OCI-LY3 (cell line): ENCODE data around the gene CNIH3.

Source experiments
- EZH2phosphoT487 ChIP-seq: fragments of 200-600 bp; shearing (Covaris generic); IDR thresholded peaks from 2 replicates; pipeline ENCODE4 v1.6.1; 2018; ENCODE audit warnings: antibody characterized with exemption, mixed run types, low read depth
- TF ChIP-seq, protein P1 (sequence below): fragments of 200-600, 300-600 bp; sonication (generic); IDR thresholded peaks from 2 replicates; pipeline ENCODE4 v1.5.1; 2014; ENCODE audit warnings: antibody characterized with exemption, low read length, low read depth

DNA sequence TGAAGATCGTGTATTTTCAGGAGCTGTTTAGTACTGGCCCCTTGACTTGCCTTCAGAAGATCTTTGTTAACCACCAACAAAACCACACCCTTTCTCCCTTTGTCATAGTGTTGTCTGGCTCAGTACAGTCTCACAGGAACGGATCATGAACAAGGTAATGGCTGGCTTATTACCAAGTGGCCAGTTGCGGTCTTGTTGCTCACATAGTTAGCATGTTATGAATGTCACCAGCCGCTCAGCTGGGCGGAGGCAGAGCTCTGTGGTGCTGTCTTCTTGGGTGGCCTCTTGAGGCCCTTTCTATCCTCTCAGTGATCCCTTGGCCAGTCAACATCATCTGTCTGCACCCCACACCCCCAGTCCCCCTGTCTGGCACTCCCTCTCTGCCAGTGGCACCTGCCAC lies 21.4 kb downstream of the CNIH3 start:
- TF ChIP-seq, protein P1, sequence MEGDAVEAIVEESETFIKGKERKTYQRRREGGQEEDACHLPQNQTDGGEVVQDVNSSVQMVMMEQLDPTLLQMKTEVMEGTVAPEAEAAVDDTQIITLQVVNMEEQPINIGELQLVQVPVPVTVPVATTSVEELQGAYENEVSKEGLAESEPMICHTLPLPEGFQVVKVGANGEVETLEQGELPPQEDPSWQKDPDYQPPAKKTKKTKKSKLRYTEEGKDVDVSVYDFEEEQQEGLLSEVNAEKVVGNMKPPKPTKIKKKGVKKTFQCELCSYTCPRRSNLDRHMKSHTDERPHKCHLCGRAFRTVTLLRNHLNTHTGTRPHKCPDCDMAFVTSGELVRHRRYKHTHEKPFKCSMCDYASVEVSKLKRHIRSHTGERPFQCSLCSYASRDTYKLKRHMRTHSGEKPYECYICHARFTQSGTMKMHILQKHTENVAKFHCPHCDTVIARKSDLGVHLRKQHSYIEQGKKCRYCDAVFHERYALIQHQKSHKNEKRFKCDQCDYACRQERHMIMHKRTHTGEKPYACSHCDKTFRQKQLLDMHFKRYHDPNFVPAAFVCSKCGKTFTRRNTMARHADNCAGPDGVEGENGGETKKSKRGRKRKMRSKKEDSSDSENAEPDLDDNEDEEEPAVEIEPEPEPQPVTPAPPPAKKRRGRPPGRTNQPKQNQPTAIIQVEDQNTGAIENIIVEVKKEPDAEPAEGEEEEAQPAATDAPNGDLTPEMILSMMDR = no peak
- no peak for TF ChIP-seq EZH2phosphoT487
